Pulmonary artery endothelial cell (primary cell): ENCODE data around the gene SCAMP1. TPM values are rescaled to one million over a fixed set of nuclear protein-coding genes. Genes with fewer than 3 reads are reported as not detected.
"Not testable (repeated sequence)": the region's sequence is repeated elsewhere in the genome, so short reads cannot be mapped to it uniquely, and the experiment has no call there.

Experiments used
- DNase-seq: peaks from one replicate; pipeline ENCODE4 v3.0.0-alpha.2; 2011; ENCODE audit warnings: low read depth, low spot score
- total RNA-seq: library from RNA; depleted of rRNA; stranded (reverse); fragments of >200 nt; gene quantifications from 2 replicates; pipeline ENCODE4 v1.2.3, GENCODE V29; 2014

The SCAMP1 gene
- total RNA-seq, 1 donor from 2014 or later: 66.7 TPM

GRCh38 chr5:78360924-78361630 is 660 bp downstream of the SCAMP1 start:
- DNase-seq: peak; percentile 47

DNA sequence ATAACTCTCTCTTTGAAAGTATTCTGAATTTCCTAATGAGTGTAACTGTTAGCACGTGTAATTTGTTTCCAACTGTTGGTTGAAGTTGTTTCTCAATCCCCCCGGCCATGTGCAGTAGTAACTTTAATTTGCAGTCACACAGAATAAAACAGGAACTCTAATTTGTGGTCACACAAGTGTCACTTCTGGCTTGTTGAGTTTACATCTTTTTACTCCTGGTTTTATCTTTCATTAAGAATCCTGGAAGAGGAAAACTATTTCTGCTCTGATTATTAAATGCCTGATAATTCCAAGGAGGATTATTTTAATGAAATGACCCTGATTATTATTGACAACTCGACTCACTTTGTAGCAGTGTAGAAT is 1.2 kb downstream of the SCAMP1 start:
- DNase-seq: no peak

- no peak for DNase-seq
Observed at GRCh38 chr5:78362220-78362619, 1.8 kb downstream of the SCAMP1 start.

DNA sequence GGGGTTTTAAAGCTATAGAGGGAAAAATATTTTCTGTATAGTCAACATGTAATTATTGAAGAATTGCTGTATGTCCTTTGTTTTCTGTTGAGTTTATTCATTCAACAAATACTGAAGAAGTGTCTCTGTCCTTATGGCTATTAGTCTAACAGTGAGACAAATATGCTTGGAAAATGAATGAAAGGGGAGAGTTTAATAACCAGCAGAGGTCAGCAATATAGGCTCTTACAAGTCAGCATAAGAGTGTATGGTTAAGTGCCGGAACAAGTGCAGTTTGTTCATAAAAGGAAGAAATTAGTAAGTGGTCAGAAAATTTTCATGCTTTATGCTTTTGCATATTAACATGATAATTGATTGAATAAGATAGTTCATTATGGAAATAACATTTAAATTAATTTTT is 3.6 kb downstream of the SCAMP1 start:
- no peak for DNase-seq

- DNase-seq: no peak
Observed at GRCh38 chr5:78367318-78367991, 7.0 kb downstream of the SCAMP1 start.

DNA sequence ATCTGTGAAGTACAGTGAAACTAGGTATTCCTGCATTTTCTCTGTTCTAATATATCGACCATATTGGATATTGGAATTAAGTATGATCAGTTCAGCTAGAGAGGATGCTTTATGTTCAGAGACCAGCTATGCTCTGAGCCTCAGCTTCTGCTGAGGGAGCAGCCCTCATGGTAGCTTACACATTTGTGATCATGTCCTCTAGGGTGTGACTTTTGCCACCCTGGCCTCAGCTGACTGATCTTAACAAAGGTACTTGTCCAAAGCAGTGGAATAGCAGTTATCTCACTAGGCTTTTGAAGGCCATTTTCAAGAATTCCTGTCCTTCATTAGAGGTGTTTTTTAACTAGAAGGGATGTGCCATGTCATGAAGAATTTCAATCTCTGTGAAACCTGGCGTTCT is 9.3 kb downstream of the SCAMP1 start:
- DNase-seq: no peak

DNA sequence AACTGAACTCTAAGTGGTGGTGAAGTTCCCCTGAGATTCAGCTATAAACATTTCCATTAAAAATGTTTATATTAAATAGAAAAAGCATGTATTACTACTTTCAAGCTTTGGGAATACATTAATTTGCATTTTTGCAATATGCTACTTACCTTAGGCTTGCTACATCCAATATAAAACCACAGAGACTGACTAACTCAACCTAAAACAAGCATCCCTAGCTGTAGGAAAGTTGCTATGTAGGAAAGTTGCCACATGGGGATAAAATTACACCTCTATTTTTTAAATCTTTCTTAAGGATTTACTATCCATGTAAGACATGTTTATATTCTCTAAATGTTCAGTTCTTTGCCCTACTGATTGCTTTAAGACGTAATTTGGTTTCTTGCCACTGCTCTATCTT is 12.8 kb downstream of the SCAMP1 start:
- no peak for DNase-seq

GRCh38 chr5:78376315-78376714 is 15.9 kb downstream of the SCAMP1 start:
- no peak for DNase-seq

- DNase-seq: no peak
Observed at GRCh38 chr5:78377056-78377717, 16.8 kb downstream of the SCAMP1 start.

DNA sequence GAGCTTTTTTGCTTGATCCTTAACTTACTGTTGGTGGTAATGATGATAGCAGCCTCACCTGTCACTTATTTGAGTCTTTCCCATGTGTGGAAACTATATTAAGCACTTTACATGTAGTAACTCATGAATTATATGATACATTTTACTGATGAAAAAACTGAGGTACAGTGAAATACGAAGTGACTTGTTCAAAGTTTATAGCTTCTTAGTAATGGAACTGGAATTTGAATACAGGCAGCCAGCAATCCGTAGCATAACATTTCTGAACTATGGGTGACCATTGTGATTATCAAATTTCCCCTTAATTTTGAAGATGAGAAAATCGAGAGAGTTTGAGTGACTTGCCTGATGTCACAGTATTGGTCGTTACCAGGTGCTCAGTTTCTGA is 17.3 kb downstream of the SCAMP1 start:
- DNase-seq: no peak

DNA sequence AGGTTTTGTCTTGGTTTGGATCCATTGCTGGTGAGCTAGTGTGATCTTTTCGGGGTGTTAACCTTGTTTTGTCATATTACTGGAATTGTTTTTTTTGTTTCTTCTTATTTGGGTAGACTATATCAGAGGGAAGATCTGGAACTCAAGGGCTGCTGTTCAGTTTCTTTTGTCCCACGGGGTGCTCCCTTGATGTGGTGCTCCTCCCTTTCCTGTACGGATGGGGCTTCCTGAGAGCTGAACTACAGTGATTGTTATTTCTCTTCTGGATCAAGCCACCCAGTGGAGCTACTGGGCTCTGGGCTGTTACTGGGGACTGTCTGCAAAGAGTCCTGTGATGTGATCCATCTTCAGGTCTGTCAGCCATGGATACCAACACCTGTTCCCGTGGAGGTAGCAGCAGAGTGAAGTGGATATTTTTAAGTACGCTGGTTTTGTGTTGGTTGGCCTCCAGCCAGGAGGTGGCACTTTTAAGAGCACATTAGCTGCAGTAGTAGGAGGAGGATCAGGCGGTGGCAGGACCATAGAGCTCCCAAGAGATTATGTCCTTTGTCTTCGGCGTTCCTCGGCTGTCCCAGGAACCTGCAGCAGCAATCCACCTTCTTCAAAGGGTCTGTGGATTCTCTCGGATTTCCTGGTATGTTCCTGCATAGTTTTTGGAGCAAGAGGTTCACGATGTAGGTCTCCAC is 27.2 kb downstream of the SCAMP1 start:
- DNase-seq: no peak

- not testable (repeated sequence) for DNase-seq
Observed at GRCh38 chr5:78391357-78391756, 30.9 kb downstream of the SCAMP1 start.

GRCh38 chr5:78397831-78398230 is 37.4 kb downstream of the SCAMP1 start:
- DNase-seq: no peak

GRCh38 chr5:78399116-78399515 is 38.7 kb downstream of the SCAMP1 start:
- DNase-seq: no peak

GRCh38 chr5:78404682-78405293 is 44.4 kb downstream of the SCAMP1 start:
- DNase-seq: no peak

GRCh38 chr5:78405829-78406750 is 45.7 kb downstream of the SCAMP1 start:
- DNase-seq: peak; percentile 1

DNA sequence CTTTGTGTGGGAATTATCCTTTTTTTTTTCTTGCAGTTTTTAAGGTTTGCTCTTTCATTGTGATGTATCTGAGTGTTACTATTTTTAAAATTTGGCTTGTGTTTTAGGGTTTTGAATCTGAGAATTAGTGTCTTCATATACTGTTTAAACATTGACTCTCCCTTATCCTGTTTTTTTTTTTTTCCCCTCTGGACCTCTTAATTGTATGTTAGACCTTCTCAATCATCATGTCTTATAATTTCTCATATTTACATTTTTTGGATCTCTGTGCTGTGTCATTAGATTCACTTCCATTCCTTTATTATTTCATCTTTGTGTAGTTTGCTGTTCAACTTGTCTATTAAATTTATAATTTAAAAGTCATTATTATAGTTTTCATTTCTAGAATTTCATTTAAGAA is 47.0 kb downstream of the SCAMP1 start:
- DNase-seq: no peak

- no peak for DNase-seq
Observed at GRCh38 chr5:78411586-78411985, 51.2 kb downstream of the SCAMP1 start.

GRCh38 chr5:78416677-78417425 is 56.4 kb downstream of the SCAMP1 start:
- DNase-seq: no peak

- DNase-seq: no peak
Observed at GRCh38 chr5:78419396-78419795, 59.0 kb downstream of the SCAMP1 start.
